ENCODE measurements around the gene SLC37A4. TPM values are rescaled to one million over a fixed set of nuclear protein-coding genes. Genes with fewer than 3 reads are reported as not detected.

The SLC37A4 gene
- total RNA-seq, 1 donor from 2014 or later = 16.0 TPM

- DNase-seq (ENCODE audit: extremely low spot score in 2 of 2) = no peak
- Histone ChIP-seq H3K4me1 (no peaks in the 10 kb centered on the region), H3K27ac (no peak overlapping the region), H3K4me3 (no peak overlapping the region), H3K36me3 (peaks cover 0 to 53% of the 10 kb centered on the region in 2 donors), H3K27me3 (no peaks in the 10 kb centered on the region), H3K9me3 (no peaks in the 10 kb centered on the region)
- TF ChIP-seq POLR2A (IDR thresholded peaks at IDR 0.05) = no peak
- TF ChIP-seq, protein P1, sequence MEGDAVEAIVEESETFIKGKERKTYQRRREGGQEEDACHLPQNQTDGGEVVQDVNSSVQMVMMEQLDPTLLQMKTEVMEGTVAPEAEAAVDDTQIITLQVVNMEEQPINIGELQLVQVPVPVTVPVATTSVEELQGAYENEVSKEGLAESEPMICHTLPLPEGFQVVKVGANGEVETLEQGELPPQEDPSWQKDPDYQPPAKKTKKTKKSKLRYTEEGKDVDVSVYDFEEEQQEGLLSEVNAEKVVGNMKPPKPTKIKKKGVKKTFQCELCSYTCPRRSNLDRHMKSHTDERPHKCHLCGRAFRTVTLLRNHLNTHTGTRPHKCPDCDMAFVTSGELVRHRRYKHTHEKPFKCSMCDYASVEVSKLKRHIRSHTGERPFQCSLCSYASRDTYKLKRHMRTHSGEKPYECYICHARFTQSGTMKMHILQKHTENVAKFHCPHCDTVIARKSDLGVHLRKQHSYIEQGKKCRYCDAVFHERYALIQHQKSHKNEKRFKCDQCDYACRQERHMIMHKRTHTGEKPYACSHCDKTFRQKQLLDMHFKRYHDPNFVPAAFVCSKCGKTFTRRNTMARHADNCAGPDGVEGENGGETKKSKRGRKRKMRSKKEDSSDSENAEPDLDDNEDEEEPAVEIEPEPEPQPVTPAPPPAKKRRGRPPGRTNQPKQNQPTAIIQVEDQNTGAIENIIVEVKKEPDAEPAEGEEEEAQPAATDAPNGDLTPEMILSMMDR (IDR thresholded peaks at IDR 0.05) = no peak
- no peak for TF ChIP-seq POLR2AphosphoS5 (IDR thresholded peaks at IDR 0.05; ENCODE audit: insufficient read depth in 1 of 2, low read depth in 1 of 2)
- intact Hi-C loops (cut with DNase I) = no loop called here
Measured at GRCh38 chr11:119006656-119007055, 24.0 kb downstream of the SLC37A4 start.

GRCh38 chr11:119000906-119001305 lies 29.8 kb downstream of the SLC37A4 start:
- peaks cover 34% of the 10 kb centered on the region for H3K4me1 ChIP-seq
- H3K27ac ChIP-seq = no peak overlapping the region
- DNase-seq (ENCODE audit: extremely low spot score in 2 of 2) = no peak
- no peak overlapping the region for H3K4me3 ChIP-seq
- intact Hi-C loops (cut with DNase I) = no loop called here
- peaks cover 0 to 31% of the 10 kb centered on the region in 2 donors for H3K36me3 ChIP-seq
- TF ChIP-seq POLR2A (IDR thresholded peaks at IDR 0.05) = no peak
- TF ChIP-seq, protein P1 (IDR thresholded peaks at IDR 0.05) = no peak
- no peak for TF ChIP-seq POLR2AphosphoS5 (IDR thresholded peaks at IDR 0.05; ENCODE audit: insufficient read depth in 1 of 2, low read depth in 1 of 2)
- no peaks in the 10 kb centered on the region for H3K27me3 ChIP-seq
- H3K9me3 ChIP-seq = no peaks in the 10 kb centered on the region

DNA sequence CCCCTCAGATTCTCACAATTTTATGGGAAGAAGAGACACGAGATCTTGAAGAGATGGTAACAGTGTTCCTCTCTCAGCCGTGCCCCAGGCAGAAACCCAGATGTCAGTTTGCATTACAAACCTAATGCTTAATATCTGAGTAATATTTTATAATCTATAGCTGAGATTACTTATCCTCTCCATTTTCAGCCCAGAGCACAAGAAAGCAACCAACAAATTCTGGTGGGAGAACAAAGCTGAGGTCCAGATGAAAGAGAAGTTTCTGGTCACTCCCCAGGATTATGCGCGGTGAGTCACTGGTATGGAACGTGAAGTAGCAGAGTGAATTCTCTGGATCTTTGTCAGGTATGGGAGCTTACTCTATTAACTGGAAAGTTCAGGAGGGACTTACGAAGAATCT lies 31.9 kb downstream of the SLC37A4 start:
- peaks cover 0 to 27% of the 10 kb centered on the region in 2 donors for H3K36me3 ChIP-seq
- H3K9me3 ChIP-seq = no peaks in the 10 kb centered on the region
- intact Hi-C loops (cut with DNase I) = no loop called here
- H3K4me3 ChIP-seq = peak overlapping the region; percentile 86 to 88
- H3K27me3 ChIP-seq = no peaks in the 10 kb centered on the region
- TF ChIP-seq POLR2AphosphoS5 (IDR thresholded peaks at IDR 0.05; ENCODE audit: insufficient read depth in 1 of 2, low read depth in 1 of 2) (no peak), POLR2A (IDR thresholded peaks at IDR 0.05) (no peak)
- TF ChIP-seq, protein P1 (IDR thresholded peaks at IDR 0.05) = no peak
- H3K27ac ChIP-seq = peak overlapping the region; percentile 65
- H3K4me1 ChIP-seq = peaks cover 34% of the 10 kb centered on the region
- no peak for DNase-seq (ENCODE audit: extremely low spot score in 2 of 2)

- intact Hi-C loops (cut with DNase I) = no loop called here
Measured at GRCh38 chr11:118998388-118998717, 32.3 kb downstream of the SLC37A4 start.

More at GRCh38 chr11:118998388-118998717, 32.3 kb downstream of the SLC37A4 start:
- no peaks in the 10 kb centered on the region for H3K27me3 ChIP-seq
- no peaks in the 10 kb centered on the region for H3K9me3 ChIP-seq
- peak overlapping the region; percentile 86 to 88 for H3K4me3 ChIP-seq
- peaks cover 0 to 27% of the 10 kb centered on the region in 2 donors for H3K36me3 ChIP-seq
- DNase-seq (ENCODE audit: extremely low spot score in 2 of 2) = no peak
- H3K4me1 ChIP-seq = peaks cover 34% of the 10 kb centered on the region
- TF ChIP-seq, protein P1 (IDR thresholded peaks at IDR 0.05) = no peak
- TF ChIP-seq POLR2A (IDR thresholded peaks at IDR 0.05) = no peak
- TF ChIP-seq POLR2AphosphoS5 (IDR thresholded peaks at IDR 0.05; ENCODE audit: insufficient read depth in 1 of 2, low read depth in 1 of 2) = no peak
- peak overlapping the region; percentile 65 for H3K27ac ChIP-seq
